Right renal cortex interstitium (tissue), 3 donors: ENCODE data around the gene NIT1. TPM values are rescaled to one million over a fixed set of nuclear protein-coding genes. Genes with fewer than 3 reads are reported as not detected.

Source experiments
- DNase-seq, 3 donors: peaks; one replicate each; pipeline ENCODE4 v3.0.0-alpha.2; 2013; ENCODE audit warnings: low read depth in 3 of 3, low spot score in 2 of 3
- polyA plus RNA-seq, 3 donors: library from polyadenylated mRNA; unstranded; fragments of 120-200 nt; gene quantifications; one replicate each; pipeline ENCODE4 v1.2.1, GENCODE V29; 2013; ENCODE audit not compliant: insufficient read length in 3 of 3

Gene NIT1
- polyA plus RNA-seq, 3 donors: 49.0 to 52.7 (median 51.3) TPM

GRCh38 chr1:161145832-161146231 lies 27.9 kb downstream of the NIT1 start:
- DNase-seq: no peak

GRCh38 chr1:161153176-161153575 lies 35.3 kb downstream of the NIT1 start:
- DNase-seq: no peak

GRCh38 chr1:161153682-161154337 lies 35.9 kb downstream of the NIT1 start, which contains the start of gene UFC1:
Gene UFC1, plus strand, starts transcription at chr1:161153978. Its CDS starts 20 bp downstream, at chr1:161153998.
- peak; percentile 80 to 93 (median 81) for DNase-seq

- DNase-seq: no peak
Observed at GRCh38 chr1:161157867-161158266, 40.0 kb downstream of the NIT1 start.

- no peak for DNase-seq
Observed at GRCh38 chr1:161158316-161159010, 40.6 kb downstream of the NIT1 start.

GRCh38 chr1:161159087-161159912 lies 41.4 kb downstream of the NIT1 start, which contains the start of gene USP21:
Gene USP21, plus strand, starts transcription at chr1:161159500. Its CDS starts 1,141 bp downstream, at chr1:161160641.
- peak; percentile 80 to 89 (median 85) for DNase-seq

GRCh38 chr1:161159913-161160243 lies 42.0 kb downstream of the NIT1 start:
- no peak for DNase-seq

GRCh38 chr1:161160671-161161145 lies 42.8 kb downstream of the NIT1 start:
- no peak for DNase-seq

GRCh38 chr1:161161652-161162051 lies 43.7 kb downstream of the NIT1 start:
- DNase-seq: no peak

- DNase-seq: no peak
Observed at GRCh38 chr1:161162052-161162451, 44.1 kb downstream of the NIT1 start.

GRCh38 chr1:161162806-161163205 lies 44.9 kb downstream of the NIT1 start:
- no peak for DNase-seq

GRCh38 chr1:161163793-161164192 lies 45.9 kb downstream of the NIT1 start:
- no peak for DNase-seq

- no peak for DNase-seq
Observed at GRCh38 chr1:161164901-161165610, 47.2 kb downstream of the NIT1 start.

GRCh38 chr1:161165742-161166668 lies 48.1 kb downstream of the NIT1 start, which contains the start of gene PPOX:
Gene PPOX, plus strand, starts transcription at chr1:161166426. Its CDS starts 422 bp downstream, at chr1:161166848.
- DNase-seq: peak; percentile 93 to 98 (median 93)

- no peak for DNase-seq
Observed at GRCh38 chr1:161166669-161167548, 49.0 kb downstream of the NIT1 start.

- no peak for DNase-seq
Observed at GRCh38 chr1:161168906-161169305, 51.0 kb downstream of the NIT1 start.
